HepG2 (cell line): ENCODE data around the gene RPTOR. TPM values are rescaled to one million over a fixed set of nuclear protein-coding genes. Genes with fewer than 3 reads are reported as not detected.

Experiments used
- ATAC-seq: fragments of 200-7000 bp; cut with Tn5 transposase; 3 replicates; pipeline ENCODE4 v1.9.1; 2020; ENCODE audit warnings: mild to moderate bottlenecking, moderate library complexity
- BruUV-seq: library from RNA; stranded (reverse); fragments of 400-500 nt; replicated peaks from 2 replicates; lab custom pipeline; 2021; lab: Mats Ljungman, UMichigan
- CTCF ChIA-PET: fragments of 300-600 bp; formaldehyde crosslinking; extraction: SDS; loops from one replicate; lab custom pipeline; 2021; ENCODE audit warnings: low total read pairs, inconsistent platforms, low intra/inter-chr PET ratio; lab: Yijun Ruan, JAX
- POLR2A ChIA-PET: fragments of 350-600 bp; sonication (Branson Sonifier 250); formaldehyde crosslinking; loops from one replicate; lab custom pipeline; 2020; ENCODE audit warnings: antibody characterized with exemption, inconsistent platforms; lab: Yijun Ruan, JAX
- DNase-seq: peaks from one replicate; pipeline ENCODE4 v3.0.0-alpha.2; 2015; ENCODE audit warnings: low spot score
- FAIRE-seq: peaks from 3 replicates; lab custom pipeline; 2011; peaks lifted over from hg19 to GRCh38; lab: Jason Lieb, UNC
- H2AFZ ChIP-seq: one replicate; pipeline ENCODE4 v1.6.1; 2011; ENCODE audit warnings: low read length, inconsistent platforms
- H3K27ac ChIP-seq: fragments of 300-600 bp; 3 replicates; pipeline ENCODE4 v1.8.0; 2011; ENCODE audit warnings: mixed run types, mild to moderate bottlenecking, mixed read lengths, low read length, inconsistent platforms; ENCODE audit not compliant: insufficient read depth; ENCODE audit errors: extremely low read length
- H3K27me3 ChIP-seq, 2 experiments: fragments of 200-600 bp in 1 of 2; 2 replicates in 1 of 2; 3 replicates in 1 of 2; pipeline versions ENCODE4 v1.6.0 to v1.8.0; 2011; ENCODE audit warnings: low read length in 2 of 2, mild to moderate bottlenecking in 2 of 2, moderate library complexity in 2 of 2, inconsistent platforms in 1 of 2; ENCODE audit not compliant: insufficient read depth in 2 of 2, control insufficient read depth in 1 of 2
- H3K36me3 ChIP-seq, 2 experiments: fragments of 200-600 bp in 1 of 2; replicated peaks in 1 of 2; 2 replicates in 1 of 2; 3 replicates in 1 of 2; pipeline versions ENCODE4 v1.5.1 to v1.8.0; 2011; ENCODE audit warnings: low read length in 2 of 2, inconsistent platforms in 1 of 2; ENCODE audit not compliant: insufficient read depth in 2 of 2, control insufficient read depth in 1 of 2
- H3K4me1 ChIP-seq: 2 replicates; pipeline ENCODE4 v1.5.1; 2012; ENCODE audit warnings: low read length, inconsistent platforms; ENCODE audit not compliant: insufficient read depth
- H3K4me2 ChIP-seq: 2 replicates; pipeline ENCODE4 v1.6.0; 2011; ENCODE audit warnings: low read depth, low read length, inconsistent platforms
- H3K4me3 ChIP-seq, 3 experiments: fragments of 200-600 bp in 1 of 3; sonication (generic), shearing (Covaris generic) in 1 of 3; replicated peaks in 1 of 3; 2 replicates each; pipeline ENCODE4 v1.5.1; 2011 to 2016; ENCODE audit warnings: low read length in 3 of 3, inconsistent platforms in 2 of 3, low read depth in 2 of 3, mild to moderate bottlenecking in 2 of 3, control low read depth in 1 of 3, mixed read lengths in 1 of 3; ENCODE audit not compliant: insufficient read depth in 1 of 3
- H3K79me2 ChIP-seq: one replicate; pipeline ENCODE4 v1.6.1; 2011; ENCODE audit warnings: low read length, inconsistent platforms; ENCODE audit not compliant: insufficient read depth
- H3K9ac ChIP-seq: 2 replicates; pipeline ENCODE4 v1.6.0; 2011; ENCODE audit warnings: mild to moderate bottlenecking, low read depth, low read length, inconsistent platforms; ENCODE audit not compliant: insufficient read depth
- H3K9me3 ChIP-seq: 2 replicates; pipeline ENCODE4 v1.5.1; 2012; ENCODE audit warnings: mild to moderate bottlenecking, low read length
- H4K20me1 ChIP-seq: 2 replicates; pipeline ENCODE4 v1.6.0; 2011; ENCODE audit warnings: inconsistent platforms, mild to moderate bottlenecking, low read length, moderate library complexity; ENCODE audit not compliant: insufficient read depth
- CREB1 ChIP-seq, 2 experiments: fragments of 450-650 bp in 1 of 2; IDR thresholded peaks; 2 replicates each; pipeline ENCODE4 v1.6.1; 2016 to 2017; ENCODE audit warnings: control low read depth in 1 of 2, mild to moderate bottlenecking in 1 of 2, missing compliant biosample characterization in 1 of 2, missing genetic modification characterization in 1 of 2
- LRRFIP1 ChIP-seq: sonication (generic); formaldehyde crosslinking; conservative IDR thresholded peaks from 2 replicates; pipeline ENCODE4 v1.4.0; 2020; ENCODE audit warnings: missing genetic modification reagents
- MBNL3 ChIP-seq: fragments of 250-450 bp; sonication (Bioruptor Pico); conservative IDR thresholded peaks from 2 replicates; pipeline ENCODE4 v1.8.0; 2022; ENCODE audit warnings: mild to moderate bottlenecking, inconsistent platforms
- MED13 ChIP-seq: sonication (generic); formaldehyde crosslinking; IDR thresholded peaks from 2 replicates; pipeline ENCODE4 v1.5.0; 2020; ENCODE audit warnings: missing genetic modification reagents
- NFIB ChIP-seq: sonication (generic); formaldehyde crosslinking; IDR thresholded peaks from 2 replicates; pipeline ENCODE4 v1.9.0; 2021; ENCODE audit warnings: missing genetic modification reagents, mild to moderate bottlenecking, borderline replicate concordance
- SPEN ChIP-seq: sonication (generic); formaldehyde crosslinking; IDR thresholded peaks from 2 replicates; pipeline ENCODE4 v1.5.1; 2020; ENCODE audit warnings: low read depth, mild to moderate bottlenecking, missing genetic modification reagents
- TCF7 ChIP-seq: sonication (generic); IDR thresholded peaks from 2 replicates; pipeline ENCODE4 v1.6.1; 2016; ENCODE audit warnings: antibody characterized with exemption, low read depth
- ZKSCAN1 ChIP-seq: fragments of 150-350 bp; IDR thresholded peaks from 2 replicates; pipeline ENCODE4 v1.6.1; 2014; ENCODE audit warnings: low read length
- ZNF143 ChIP-seq: sonication (generic); formaldehyde crosslinking; IDR thresholded peaks from 2 replicates; pipeline ENCODE4 v1.4.0; 2020; ENCODE audit warnings: missing genetic modification reagents
- ZNF501 ChIP-seq: sonication (generic); formaldehyde crosslinking; IDR thresholded peaks from 2 replicates; pipeline ENCODE4 v1.5.1; 2020; ENCODE audit warnings: mild to moderate bottlenecking, moderate library complexity, missing genetic modification reagents
- ZNF619 ChIP-seq: sonication (generic); formaldehyde crosslinking; IDR thresholded peaks from 2 replicates; pipeline ENCODE4 v1.4.0; 2020; ENCODE audit warnings: mild to moderate bottlenecking, missing genetic modification reagents
- ZNF687 ChIP-seq: sonication (generic); formaldehyde crosslinking; IDR thresholded peaks from 2 replicates; pipeline ENCODE4 v1.5.1; 2020; ENCODE audit warnings: mild to moderate bottlenecking, missing genetic modification reagents, moderate library complexity
- WGBS: methylation state at CpG from one replicate; pipeline ENCODE4 v1.1.6; 2017; ENCODE audit warnings: low lambda C conversion rate; 5-methylcytosine and 5-hydroxymethylcytosine counted together
- in situ Hi-C: cut with HindIII; loops from 2 replicates; pipeline ENCODE4 v1.10.0; 2017; ENCODE audit warnings: low pct_unique_long_range_greater_than_20kb; ENCODE audit not compliant: extremely low pct_ligation_motif_present
- intact Hi-C: fragments of 100-400 bp; cut with micrococcal nuclease; formaldehyde crosslinking; loops from one replicate; pipeline ENCODE4 v1.10.0; 2022; ENCODE audit not compliant: unreplicated experiment
- polyA plus RNA-seq, 8 experiments: library from polyadenylated mRNA; depleted of rRNA in 3 of 8; stranded (reverse) in 7 of 8; unstranded in 1 of 8; fragments of >200 nt; fragmentation: Illumina TruSeq in 4 of 8; extraction: Trizol in 4 of 8; gene quantifications; 2 replicates each; pipeline versions ENCODE4 v1.2.1 to v1.2.3, GENCODE V29; 2011 to 2016; ENCODE audit warnings: low read depth in 4 of 8, missing spikeins in 1 of 8, mixed read lengths in 1 of 8; ENCODE audit not compliant: insufficient read depth in 1 of 8
- total RNA-seq, 5 experiments: library from RNA; depleted of rRNA; stranded (reverse); fragments of >200 nt; fragmentation: Illumina TruSeq; extraction: Trizol; gene quantifications; 2 replicates each; pipeline ENCODE4 v1.2.3, GENCODE V29; 2016; ENCODE audit warnings: low read depth in 1 of 5

Gene RPTOR
- total and polyA plus RNA-seq, 2 of the 13 experiments (the other 11 are each of a cell fraction or from before 2014, with no cell fraction given): 6.6 to 25.3 TPM

GRCh38 chr17:80832888-80833583, 288.4 kb downstream of the RPTOR start:
- H3K9ac ChIP-seq: peak overlapping the region; percentile 13; the same call in 1 of the 2 replicates
- peak overlapping the region; percentile 49 for H3K27ac ChIP-seq
- DNase-seq (peak; percentile 86), FAIRE-seq (peak; percentile 53), ATAC-seq (peak; percentile 84)
- peaks cover 15% of the 10 kb centered on the region for H3K4me1 ChIP-seq
- in situ Hi-C loops: no loop called here
- H3K36me3 ChIP-seq: peaks cover 4 to 6% of the 10 kb centered on the region in 2 experiments; a peak in 3 of 5 replicates
- peak overlapping the region; percentile 45 for H3K4me2 ChIP-seq
- no peaks in the 10 kb centered on the region for H3K27me3 ChIP-seq
- BruUV-seq: no TSS peak
- peak overlapping the region in 1 of 3 experiments; percentile 22; a peak in 1 of 6 replicates for H3K4me3 ChIP-seq
- no peaks in the 10 kb centered on the region for H3K9me3 ChIP-seq
- ChIA-PET POLR2A (interaction anchor here (1.1 kb wide), 1 partner anchor 378 kb away, joined by 3 read pairs; no protein-coding TSS in a partner anchor), CTCF (no interaction called here)
- intact Hi-C loops: no loop called here
- 79% methylated on average over 25 of the region's 25 CpGs for WGBS
- no peaks in the 10 kb centered on the region for H4K20me1 ChIP-seq
- no peaks in the 10 kb centered on the region for H3K79me2 ChIP-seq
- no peak overlapping the region for H2AFZ ChIP-seq
- TF ChIP-seq ZNF501 (CRISPR knock-in tag): no peak
- no peak for TF ChIP-seq LRRFIP1 (CRISPR knock-in tag)
- no peak for TF ChIP-seq MED13 (CRISPR knock-in tag)
- no peak for TF ChIP-seq CREB1 (IDR thresholded peaks at IDR 0.05)
- TF ChIP-seq CREB1 (CRISPR knock-in tag; IDR thresholded peaks at IDR 0.05): peak; percentile 39; the same call in 1 of the 2 replicates
- no peak for TF ChIP-seq ZNF143 (CRISPR knock-in tag)
- TF ChIP-seq ZNF687 (CRISPR knock-in tag): peak; percentile 57
- no peak for TF ChIP-seq ZKSCAN1
- TF ChIP-seq MBNL3: no peak
- TF ChIP-seq TCF7: no peak
- TF ChIP-seq NFIB (CRISPR knock-in tag): no peak
- TF ChIP-seq SPEN: 0 out of 2 replicates have a peak, but pooled peaks have one; percentile 18
- TF ChIP-seq ZNF619 (CRISPR knock-in tag): no peak
